ENCODE results near the gene PRKAR2A.

GRCh38 chr3:48708481-48708889 is 139.2 kb downstream of the PRKAR2A start:
- TF ChIP-seq CTCF (conservative IDR thresholded peaks at IDR 0.05 in 1 of 2, IDR thresholded peaks at IDR 0.05 in 1 of 2; ENCODE audit: low read depth in 1 of 2, low read length in 2 of 2) (no peak), EZH2 (IDR thresholded peaks at IDR 0.05; ENCODE audit: low read length, missing control alignments) (no peak)
